HG03196 (cell line): ENCODE data around the gene PTGES.

Source experiments
- ATAC-seq: cut with Tn5 transposase; IDR thresholded peaks from one replicate; pipeline ENCODE4 v1.9.1; 2021; ENCODE audit not compliant: unreplicated experiment

The PTGES gene

DNA sequence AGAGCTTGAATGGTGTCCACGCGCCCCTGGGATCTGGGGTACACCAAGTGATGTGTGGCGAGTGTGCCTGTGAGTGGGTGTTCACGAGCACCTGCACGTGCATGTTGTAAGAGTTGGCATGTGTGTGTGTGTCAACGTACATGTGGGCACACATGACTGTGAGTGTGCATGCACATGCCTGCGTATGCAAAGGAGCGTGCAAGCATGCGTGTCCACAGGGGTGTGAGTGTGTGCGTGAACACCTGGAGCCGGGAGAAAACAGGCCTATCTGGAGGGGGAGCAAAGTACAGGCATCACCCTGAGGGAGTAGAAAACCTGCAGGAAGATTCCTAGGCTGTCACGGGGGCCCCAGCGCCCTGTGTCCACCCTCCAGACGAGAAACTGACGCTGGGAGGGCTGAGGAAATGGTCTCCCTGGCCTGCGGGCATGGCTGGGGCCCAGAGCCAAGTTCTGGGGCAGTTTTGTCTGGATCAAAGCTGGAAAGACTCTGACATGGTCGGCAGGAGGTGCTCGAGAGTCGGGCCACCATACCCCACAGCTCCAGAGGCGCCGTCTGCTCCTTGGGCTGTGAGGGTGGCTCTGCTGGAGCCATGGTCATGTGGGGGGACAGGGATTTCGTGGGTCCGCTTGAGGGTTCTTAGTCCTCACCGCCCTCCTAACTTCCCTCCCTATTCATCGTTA is 31.8 kb downstream of the PTGES start:
- ATAC-seq = no peak

DNA sequence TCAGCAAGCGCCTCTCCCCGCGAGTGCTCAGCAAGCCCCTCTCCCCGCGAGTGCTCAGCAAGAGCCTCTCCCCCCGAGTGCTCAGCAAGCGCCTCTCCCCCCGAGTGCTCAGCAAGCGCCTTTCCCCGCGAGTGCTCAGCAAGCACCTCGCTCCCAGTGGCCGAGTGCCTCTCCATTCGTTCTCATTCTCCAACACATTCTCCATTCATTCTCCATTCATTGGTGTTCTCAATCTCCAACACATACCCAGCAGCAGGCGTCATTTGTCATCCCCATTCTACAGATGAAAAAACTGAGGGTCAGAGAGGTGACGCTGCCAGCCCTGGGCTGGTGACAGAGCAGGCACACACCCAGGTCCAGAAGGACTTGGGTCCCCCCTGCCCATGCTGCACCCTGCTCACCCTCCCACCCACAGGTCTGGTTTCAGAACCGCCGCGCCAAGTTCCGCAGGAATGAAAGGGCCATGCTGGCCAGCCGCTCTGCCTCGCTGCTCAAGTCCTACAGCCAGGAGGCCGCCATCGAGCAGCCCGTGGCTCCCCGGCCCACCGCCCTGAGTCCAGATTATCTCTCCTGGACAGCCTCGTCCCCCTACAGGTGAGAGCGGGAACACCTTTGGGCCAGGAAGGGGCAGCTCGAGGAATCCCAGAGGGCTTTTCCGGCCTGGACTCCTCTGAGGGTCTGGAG is 32.5 kb downstream of the PTGES start:
- no peak for ATAC-seq

DNA sequence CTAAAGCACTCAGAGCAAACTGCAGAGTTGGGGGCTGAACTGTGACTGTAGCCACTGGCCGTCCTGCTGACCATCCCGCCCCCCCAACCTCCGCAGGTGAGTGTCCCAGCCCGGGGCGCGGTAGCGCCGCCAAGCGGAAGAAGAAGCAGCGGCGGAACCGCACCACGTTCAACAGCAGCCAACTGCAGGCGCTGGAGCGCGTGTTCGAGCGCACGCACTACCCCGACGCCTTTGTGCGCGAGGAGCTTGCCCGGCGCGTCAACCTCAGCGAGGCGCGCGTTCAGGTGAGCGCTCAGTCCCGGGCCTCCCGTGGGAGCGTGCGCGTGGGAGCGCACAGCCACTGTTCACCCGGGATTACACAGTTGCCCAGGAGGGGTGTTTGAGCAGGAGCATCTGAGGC is 33.7 kb downstream of the PTGES start:
- no peak for ATAC-seq

DNA sequence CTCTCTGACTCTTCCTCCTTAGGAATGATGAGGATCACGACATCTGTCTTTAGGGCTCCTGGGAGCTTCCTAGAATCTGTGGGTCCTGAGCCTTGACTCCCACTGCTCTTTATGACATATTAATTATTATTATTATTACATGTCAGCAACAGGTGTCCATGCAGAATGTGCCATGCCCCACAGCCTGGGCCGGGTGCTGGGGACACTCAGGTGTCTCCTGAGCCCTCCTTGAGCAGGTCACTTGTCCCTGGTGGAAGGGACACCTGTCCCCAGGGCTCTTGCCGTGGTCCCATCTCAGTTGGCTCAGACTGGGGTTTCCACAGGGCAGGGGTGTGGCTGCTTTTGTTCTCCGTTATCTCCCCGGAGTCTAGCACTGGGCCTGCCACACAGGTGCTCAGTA is 34.2 kb downstream of the PTGES start:
- ATAC-seq = no peak

DNA sequence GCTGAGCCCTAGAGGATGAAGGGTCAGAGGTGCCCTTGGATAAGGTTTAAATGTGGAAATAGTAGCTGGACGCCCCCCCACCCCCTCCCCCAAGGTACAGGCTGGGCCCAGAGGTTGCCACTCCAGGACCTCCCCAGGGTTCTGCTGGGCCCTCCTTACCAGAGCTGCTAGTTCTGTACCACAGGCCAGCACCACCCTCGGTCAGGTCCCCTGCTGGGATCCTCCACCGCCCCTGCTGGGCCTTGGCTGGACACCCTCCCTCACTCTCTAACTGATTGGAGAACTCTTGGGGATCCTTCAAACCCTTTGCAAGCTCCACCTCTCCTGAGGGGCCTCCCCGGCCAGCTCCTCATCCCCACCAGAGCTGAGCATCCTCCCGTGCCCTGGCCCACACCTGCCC is 34.9 kb downstream of the PTGES start:
- ATAC-seq = no peak

DNA sequence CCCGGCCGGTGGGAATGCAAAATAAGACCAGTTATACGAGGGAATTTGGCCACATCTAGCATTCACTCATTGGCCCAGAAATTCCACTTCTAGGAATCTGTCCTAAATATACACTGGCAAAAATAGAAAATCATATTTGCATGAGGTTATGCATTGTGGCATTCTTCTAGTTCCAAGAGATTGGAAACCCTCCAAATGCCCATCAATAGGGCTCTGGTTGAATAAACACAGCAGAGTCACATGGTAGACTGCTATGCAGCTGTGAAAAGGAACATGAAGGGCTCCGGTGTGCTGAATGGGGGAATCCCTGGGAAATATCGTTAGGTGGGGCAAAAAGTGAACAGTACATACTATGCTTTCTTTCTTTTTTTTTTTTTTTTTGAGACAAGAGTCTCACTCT is 36.8 kb downstream of the PTGES start:
- no peak for ATAC-seq

DNA sequence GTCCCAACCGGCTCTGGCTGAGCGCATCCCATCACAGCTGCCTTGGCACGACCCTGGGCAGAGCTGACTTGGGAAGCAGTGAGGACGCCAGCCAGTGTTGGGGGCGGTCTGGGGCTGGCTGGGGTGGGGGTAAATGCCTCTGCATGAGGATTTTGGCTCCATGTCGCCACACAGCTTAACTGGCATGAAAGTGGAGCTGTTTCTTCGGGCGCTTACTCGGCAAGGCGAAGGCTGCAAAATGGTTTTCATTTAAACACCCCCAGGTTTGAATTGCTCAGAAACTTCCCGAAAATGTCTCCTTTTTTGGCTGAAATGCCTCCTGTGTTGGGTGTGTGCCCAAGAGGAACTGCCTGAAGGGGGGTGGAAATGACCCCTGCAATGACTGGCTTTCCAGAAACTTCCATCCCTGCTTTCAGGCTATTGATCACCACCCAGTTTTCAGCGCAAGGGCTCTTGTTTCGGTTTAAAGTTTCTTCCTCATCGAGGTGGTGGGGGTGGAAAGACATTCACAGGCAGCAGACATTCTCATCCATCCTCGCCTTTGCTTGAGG is 38.3 kb downstream of the PTGES start:
- ATAC-seq = no peak

DNA sequence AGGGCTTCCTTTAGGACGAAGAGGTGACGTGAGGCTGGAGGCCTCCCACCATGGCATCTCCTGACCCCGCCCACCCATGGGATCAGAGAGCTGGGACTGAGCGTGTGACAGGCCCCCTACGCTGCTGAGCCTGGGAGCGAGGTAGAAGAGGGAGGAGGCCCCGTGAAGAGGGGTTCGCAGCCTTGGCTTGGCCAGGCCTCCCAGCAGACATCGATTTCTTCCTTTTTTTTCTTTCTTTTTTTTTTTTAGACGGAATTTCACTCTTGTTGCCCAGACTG is 39.5 kb downstream of the PTGES start:
- no peak for ATAC-seq

DNA sequence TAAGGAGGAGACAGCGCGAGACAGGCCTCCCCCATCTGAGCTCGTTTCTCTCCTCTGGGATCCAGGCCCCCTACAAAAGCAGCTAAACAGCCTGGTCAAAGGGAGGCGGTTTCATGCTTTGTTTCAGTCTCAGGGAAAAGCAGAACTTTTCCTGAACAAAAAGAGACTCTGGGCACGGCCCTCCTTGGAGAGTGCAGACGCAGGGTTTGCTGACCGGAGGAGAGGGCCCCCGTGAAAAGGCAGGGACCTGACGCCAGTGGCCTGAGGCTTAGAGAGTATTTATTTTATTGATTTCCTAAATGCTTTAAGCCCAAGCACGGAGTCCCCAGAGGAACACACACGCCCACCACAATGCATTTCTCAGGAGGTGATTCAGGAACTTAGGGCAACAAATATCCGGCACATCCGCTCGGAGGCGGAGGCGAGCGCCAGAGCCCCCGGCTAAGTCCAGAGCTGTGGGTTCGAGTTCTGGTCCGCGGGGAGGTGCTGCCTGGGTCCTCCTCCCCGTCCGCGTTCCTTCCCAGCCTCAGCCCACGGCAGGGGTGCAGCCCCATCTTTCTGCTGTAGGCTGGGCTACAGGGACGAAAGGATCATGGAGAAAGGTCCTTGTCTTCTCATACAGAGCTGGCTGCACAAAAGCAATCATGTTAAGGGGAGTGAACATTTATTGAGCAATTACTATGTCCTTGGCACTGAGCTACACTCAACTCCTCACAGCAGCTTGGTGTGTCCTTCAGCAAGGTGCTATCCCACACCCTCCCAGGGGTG is 40.0 kb downstream of the PTGES start:
- ATAC-seq = no peak

DNA sequence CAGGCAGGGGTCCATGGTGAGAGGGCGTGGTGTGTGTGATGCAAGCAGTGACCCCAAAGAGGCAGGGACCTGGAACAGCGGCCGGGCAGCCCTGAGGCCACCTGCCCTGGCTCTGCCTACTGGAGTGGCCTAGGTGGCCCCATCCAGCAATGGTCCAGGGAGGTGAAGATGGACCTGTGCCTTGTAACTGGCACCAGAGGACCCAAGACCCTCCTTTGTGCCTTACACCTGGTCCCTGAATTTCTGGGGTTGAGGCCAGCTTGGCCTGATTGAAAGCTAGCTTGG is 42.7 kb downstream of the PTGES start:
- ATAC-seq = no peak

DNA sequence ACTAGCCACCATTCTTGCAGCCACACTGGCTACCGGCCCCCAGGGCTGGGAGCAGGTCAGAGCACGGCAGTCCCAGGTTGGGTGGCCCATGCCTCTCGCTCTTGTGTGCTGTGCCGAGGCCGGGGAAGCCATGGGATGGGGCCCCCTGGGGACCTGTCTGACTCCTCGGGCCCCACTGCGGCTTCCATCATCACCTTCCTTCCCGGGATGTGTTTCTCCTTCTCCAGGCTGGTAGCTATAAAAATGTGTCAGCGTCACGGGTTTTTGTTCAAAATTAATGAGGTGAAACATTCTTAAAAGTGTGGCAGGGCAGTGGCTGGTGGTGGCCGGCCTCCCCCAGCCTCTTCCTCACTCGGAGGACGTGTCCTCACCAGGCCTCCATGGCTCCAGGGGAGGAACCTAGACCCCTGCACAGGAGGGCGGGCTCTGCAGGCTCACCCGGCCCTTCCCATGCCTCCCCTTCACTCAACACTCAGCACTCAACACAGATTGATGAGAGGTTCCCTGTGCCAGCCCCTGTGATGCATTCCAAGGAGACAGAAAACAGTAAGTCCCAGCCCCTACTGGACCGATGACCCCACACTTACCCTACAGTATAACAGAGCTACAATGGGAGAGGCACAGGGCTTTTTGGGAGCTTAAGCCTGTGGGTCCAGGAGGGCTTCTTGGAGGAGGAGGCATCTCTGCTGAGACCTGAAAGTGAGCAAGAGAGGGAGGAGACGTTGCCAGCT is 43.2 kb downstream of the PTGES start:
- ATAC-seq = no peak

DNA sequence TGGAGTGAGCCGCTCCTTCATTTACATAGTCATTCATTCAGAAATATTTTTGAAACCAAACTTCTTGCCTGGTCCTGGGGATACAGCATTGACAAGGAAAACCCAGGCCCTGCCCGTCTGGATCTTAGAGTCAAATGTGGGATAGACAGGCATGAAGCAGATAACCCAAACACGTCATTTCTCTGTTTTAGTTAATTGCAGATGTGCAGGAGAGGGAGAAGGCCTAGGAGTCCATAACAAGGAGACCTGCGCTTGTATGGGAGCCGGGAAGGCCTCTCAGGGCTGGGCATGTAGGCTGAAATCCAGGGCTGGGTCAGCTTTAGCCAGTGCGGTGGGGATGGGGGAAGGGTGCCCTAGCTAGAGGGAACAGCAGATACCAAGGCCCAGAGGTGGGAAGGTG is 44.0 kb downstream of the PTGES start:
- no peak for ATAC-seq

DNA sequence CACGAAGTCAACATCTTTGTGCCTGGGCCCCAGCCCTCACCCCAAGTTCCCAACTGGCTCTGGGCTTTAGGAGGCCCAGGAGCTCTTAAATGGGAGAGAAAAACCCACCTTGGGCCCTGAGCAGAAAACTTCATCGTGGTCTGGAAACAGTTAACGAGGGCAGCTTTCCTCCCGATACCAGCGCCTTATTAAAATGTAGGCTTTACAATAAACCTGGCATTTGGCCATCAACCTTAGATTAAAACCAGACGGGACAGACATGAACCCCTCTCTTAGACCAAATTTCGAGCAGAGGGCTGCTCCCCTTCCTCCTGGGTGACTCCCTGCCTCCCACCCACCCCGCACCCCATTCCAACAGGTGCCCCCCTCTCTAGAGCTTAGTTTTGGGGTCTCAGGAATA is 48.0 kb downstream of the PTGES start:
- ATAC-seq = no peak

DNA sequence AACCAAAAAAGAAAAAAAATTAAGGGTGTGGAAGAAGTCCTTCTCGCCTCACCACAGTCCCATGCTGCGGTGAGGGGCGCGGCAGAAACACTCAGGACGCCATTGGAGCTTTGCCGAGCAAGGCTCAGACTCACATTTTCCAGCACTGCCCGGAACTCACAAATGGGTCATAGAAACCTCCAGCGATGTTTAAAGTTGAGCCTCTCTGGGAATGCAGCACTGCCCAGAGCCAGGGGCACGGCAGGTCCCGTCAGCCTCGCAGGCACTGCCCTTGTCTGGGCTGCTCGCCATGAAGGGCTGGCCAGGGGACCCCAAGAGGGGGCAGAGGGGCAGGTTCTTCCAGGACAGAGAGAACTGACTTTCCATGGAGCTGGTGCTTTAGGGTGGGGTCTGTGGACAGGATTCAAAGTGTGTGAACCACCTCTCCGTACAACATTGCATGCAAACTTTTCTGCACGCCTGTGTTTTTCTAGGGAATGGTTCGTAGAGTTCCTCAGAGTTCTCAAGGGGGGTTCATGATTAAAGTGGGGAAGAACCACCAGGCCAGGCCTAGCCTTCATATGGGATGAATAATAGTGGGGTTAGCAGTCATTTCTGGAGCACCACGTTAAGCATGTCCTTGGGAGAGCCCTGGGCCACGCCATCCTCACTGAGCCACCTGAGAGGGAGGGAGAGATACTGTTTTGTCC is 49.0 kb downstream of the PTGES start:
- ATAC-seq = no peak

DNA sequence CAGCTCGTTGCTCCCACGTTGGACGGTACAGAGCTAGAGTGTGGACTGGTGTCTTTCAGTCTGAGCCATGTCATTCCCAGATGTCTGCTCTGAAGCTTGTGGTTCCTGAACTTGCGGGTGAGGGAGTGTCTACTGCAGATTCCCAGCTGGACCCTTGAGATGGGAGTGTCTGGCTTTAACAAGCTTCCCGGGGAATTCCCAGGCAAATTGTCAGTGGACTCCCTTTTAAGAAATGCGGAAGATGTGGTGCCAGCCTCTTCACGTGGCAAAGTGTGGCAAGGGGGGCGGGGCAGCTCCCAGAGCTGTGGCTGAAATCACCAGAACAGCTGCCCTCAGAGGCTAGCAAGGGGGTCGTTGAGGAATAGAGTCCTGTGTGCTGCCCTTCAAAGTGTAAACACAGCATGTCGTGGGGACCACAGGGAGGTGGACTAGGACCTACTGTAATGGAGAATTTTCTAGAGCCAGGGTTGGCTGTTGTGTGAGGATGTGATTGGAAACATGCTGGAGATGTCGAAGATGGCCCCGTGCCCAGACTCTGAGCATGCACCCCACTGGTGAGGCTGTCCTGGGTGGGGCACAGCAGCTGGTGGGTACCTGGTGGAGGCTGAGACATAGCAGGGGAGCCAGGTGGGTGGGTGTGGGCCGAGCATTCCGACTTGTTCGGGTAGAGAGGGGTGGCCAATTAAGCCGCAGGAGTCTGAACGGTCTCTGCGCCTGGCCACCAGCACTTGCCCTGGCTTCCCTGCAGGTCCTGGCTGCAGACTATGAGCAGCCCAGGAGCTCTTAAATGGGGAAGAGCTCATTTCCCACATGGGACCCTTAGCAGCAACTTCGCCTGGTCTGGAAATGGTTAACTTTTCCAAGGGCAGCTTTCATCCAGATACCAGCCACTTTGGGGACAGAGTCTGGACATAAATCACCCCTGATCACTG is 50.0 kb downstream of the PTGES start:
- no peak for ATAC-seq

DNA sequence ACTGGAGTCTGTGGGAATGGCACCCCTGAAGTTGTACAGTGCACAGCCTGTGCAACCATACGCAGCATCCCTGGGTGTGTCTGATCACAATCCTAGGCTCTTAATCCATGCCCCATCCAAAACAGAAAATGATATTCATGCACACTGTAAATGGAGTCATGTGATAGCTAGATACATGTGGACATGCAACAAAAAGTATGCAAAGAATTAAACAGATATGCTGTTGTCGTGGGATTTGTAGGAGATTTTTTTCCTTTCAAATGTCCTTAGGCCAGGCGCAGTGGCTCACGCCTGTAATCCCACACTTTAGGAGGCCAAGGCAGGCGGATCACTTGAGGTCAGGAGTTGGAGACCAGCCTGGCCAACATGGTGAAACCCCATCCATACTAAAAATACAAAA is 51.3 kb downstream of the PTGES start:
- ATAC-seq = no peak

DNA sequence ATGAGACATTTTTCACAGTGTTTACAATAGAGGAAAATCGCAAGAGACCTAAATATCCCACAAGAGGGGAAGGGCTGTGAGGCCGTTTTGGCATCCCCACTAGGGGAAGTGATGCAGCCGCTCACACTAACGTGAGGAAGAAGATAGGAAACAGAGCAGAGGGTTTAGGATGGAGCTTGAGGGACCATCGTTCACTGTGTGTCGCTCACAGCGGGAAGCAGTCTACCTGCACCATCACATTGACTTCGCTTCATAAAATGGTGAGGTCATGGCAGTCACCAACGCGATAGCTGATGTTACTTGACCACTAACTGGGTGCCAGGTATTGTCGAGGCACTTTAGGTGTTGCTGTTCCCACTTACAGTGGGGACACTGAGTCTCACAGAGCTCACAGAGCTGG is 51.8 kb downstream of the PTGES start:
- ATAC-seq = no peak

DNA sequence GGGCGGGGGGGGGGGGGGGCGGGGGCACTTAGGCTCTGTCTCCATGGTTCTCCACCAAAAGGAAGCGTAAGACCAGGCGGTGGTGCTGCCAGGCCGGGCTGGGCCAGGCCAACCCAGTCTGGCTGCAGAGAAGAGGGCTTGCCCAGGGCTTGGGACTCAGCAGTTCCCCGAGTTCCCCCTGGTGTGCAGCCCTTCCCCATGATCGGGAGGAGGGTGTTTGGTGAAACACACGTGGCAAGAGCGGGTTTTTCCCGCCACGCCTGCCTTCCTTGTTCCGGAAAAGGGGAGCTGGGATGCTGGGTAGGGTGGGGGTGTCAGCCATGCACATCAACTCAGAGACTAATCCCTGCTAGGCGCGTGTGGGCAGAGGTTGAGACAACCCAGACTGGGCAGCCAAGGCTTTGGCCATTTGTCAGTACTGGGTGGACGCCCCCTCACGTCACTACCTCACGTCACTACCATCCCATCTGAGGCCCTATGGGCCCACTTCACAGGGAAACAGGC is 54.5 kb downstream of the PTGES start:
- no peak for ATAC-seq

DNA sequence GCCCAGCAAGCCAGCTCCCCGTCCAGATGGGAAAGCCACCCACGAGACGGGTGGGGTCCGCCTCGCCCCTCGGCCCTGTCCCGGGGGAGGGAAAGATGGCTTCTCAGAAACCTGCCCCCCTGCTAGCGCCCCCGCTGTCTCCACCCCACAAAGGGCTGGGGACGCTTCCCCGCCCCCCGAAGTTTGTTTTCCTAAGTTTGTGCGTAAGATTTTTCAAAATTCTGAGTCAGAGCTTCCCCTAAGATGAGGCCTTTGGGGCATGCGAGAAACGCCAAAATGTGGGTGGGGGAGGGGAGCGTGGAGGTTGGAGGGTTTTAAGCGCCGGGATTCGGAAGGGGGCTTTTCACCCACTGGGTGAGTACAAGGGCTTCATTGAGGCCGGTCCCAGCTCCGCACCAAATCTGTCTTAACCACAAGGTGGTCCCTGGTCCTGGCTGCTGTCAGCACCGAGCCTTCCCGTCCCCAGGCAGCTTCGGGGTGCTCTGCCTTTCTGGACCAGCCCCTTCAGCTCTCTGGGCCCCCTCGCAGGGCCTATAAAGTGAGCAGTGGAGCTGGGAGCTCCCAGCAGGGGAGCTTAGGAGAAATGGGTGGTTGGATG is 55.1 kb downstream of the PTGES start:
- ATAC-seq = no peak
